Fibroblast of lung (primary cell): Measurements from ENCODE around the gene ARHGEF4. TPM values are rescaled to one million over a fixed set of nuclear protein-coding genes. Genes with fewer than 3 reads are reported as not detected.

ENCODE experiments used
- DNase-seq, 2 donors: peaks; one replicate each; pipeline versions ENCODE4 v3.0.0 to v3.0.0-alpha.2; 2010; ENCODE audit warnings: low read depth in 2 of 2
- H2AFZ ChIP-seq: 2 replicates; pipeline ENCODE4 v1.5.1; 2012; ENCODE audit warnings: low read length, control low read depth, inconsistent platforms
- H3K27ac ChIP-seq: 2 replicates; pipeline ENCODE4 v1.5.1; 2011; ENCODE audit warnings: low read length, control low read depth; ENCODE audit not compliant: insufficient read depth
- H3K27me3 ChIP-seq: 2 replicates; pipeline ENCODE4 v1.5.1; 2011; ENCODE audit warnings: mild to moderate bottlenecking, low read length; ENCODE audit not compliant: control insufficient read depth, insufficient read depth
- H3K36me3 ChIP-seq: 2 replicates; pipeline ENCODE4 v1.5.1; 2011; ENCODE audit warnings: low read length; ENCODE audit not compliant: control insufficient read depth, insufficient read depth
- H3K4me1 ChIP-seq: 2 replicates; pipeline ENCODE4 v1.5.1; 2011; ENCODE audit warnings: low read length; ENCODE audit not compliant: control insufficient read depth, insufficient read depth; ENCODE audit errors: extremely low read depth
- H3K4me2 ChIP-seq: 2 replicates; pipeline ENCODE4 v1.5.1; 2011; ENCODE audit warnings: low read length, control low read depth; ENCODE audit not compliant: insufficient read depth; ENCODE audit errors: extremely low read depth
- H3K4me3 ChIP-seq, 4 experiments: fragments of 200-600 bp in 1 of 4; sonication (generic) in 1 of 4; replicated peaks in 1 of 4; 2 replicates each; pipeline ENCODE4 v1.5.1; 2011 to 2016; ENCODE audit warnings: low read length in 4 of 4, low read depth in 3 of 4, mild to moderate bottlenecking in 3 of 4, control low read depth in 2 of 4, inconsistent platforms in 1 of 4, mixed read lengths in 1 of 4; ENCODE audit not compliant: insufficient read depth in 1 of 4; ENCODE audit errors: control extremely low read depth in 1 of 4
- H3K79me2 ChIP-seq: 2 replicates; pipeline ENCODE4 v1.5.1; 2012; ENCODE audit warnings: mild to moderate bottlenecking, low read length, inconsistent platforms; ENCODE audit not compliant: control insufficient read depth, insufficient read depth
- H3K9ac ChIP-seq: 2 replicates; pipeline ENCODE4 v1.5.1; 2011; ENCODE audit warnings: mild to moderate bottlenecking, low read length, control low read depth; ENCODE audit not compliant: insufficient read depth
- H3K9me3 ChIP-seq: 2 replicates; pipeline ENCODE4 v1.5.1; 2012; ENCODE audit warnings: low read depth, low read length; ENCODE audit not compliant: control insufficient read depth, insufficient read depth
- H4K20me1 ChIP-seq: 2 replicates; pipeline ENCODE4 v1.5.1; 2011; ENCODE audit warnings: low read length; ENCODE audit not compliant: control insufficient read depth, insufficient read depth; ENCODE audit errors: extremely low read depth
- EZH2 ChIP-seq: IDR thresholded peaks from 2 replicates; pipeline ENCODE4 v1.5.1; 2012; ENCODE audit warnings: low read length, control low read depth, mild to moderate bottlenecking; ENCODE audit errors: missing control alignments
- polyA plus RNA-seq, 2 donors: library from polyadenylated mRNA; depleted of rRNA in 1 of 2; stranded (reverse) in 1 of 2; unstranded in 1 of 2; fragments of >200 nt; gene quantifications; 2 replicates each; pipeline ENCODE4 v1.2.1, GENCODE V29; 2011 to 2012; ENCODE audit warnings: missing spikeins in 1 of 2
- total RNA-seq: library from RNA; depleted of rRNA; stranded (reverse); fragments of >200 nt; gene quantifications from 2 replicates; pipeline ENCODE4 v1.2.1, GENCODE V29; 2014
- TF ChIP-seq, protein P1 (sequence below), 2 donors: IDR thresholded peaks in 1 of 2; conservative IDR thresholded peaks in 1 of 2; 1 replicate in 1 of 2; 2 replicates in 1 of 2; pipeline ENCODE4 v1.5.1; 2011 to 2012; ENCODE audit warnings: low read length in 2 of 2, control low read depth in 1 of 2, inconsistent platforms in 1 of 2, low read depth in 1 of 2, mild to moderate bottlenecking in 1 of 2

Gene ARHGEF4
- total and polyA plus RNA-seq, 2 donors (not counting 1 experiment from before 2014, with no cell fraction given), result 0.05 to 0.83 TPM

- DNase-seq, result no peak
- Histone ChIP-seq H3K4me3 (no peak overlapping the region), H4K20me1 (no peaks in the 10 kb centered on the region), H3K4me1 (no peaks in the 10 kb centered on the region), H3K4me2 (no peak overlapping the region), H3K79me2 (no peaks in the 10 kb centered on the region), H2AFZ (no peak overlapping the region), H3K27ac (no peak overlapping the region), H3K9me3 (no peaks in the 10 kb centered on the region), H3K27me3 (no peaks in the 10 kb centered on the region), H3K36me3 (no peaks in the 10 kb centered on the region), H3K9ac (no peak overlapping the region)
- TF ChIP-seq, protein P1, sequence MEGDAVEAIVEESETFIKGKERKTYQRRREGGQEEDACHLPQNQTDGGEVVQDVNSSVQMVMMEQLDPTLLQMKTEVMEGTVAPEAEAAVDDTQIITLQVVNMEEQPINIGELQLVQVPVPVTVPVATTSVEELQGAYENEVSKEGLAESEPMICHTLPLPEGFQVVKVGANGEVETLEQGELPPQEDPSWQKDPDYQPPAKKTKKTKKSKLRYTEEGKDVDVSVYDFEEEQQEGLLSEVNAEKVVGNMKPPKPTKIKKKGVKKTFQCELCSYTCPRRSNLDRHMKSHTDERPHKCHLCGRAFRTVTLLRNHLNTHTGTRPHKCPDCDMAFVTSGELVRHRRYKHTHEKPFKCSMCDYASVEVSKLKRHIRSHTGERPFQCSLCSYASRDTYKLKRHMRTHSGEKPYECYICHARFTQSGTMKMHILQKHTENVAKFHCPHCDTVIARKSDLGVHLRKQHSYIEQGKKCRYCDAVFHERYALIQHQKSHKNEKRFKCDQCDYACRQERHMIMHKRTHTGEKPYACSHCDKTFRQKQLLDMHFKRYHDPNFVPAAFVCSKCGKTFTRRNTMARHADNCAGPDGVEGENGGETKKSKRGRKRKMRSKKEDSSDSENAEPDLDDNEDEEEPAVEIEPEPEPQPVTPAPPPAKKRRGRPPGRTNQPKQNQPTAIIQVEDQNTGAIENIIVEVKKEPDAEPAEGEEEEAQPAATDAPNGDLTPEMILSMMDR (conservative IDR thresholded peaks at IDR 0.05 in 1 of 2, IDR thresholded peaks at IDR 0.05 in 1 of 2; ENCODE audit: low read depth in 1 of 2, low read length in 2 of 2), result no peak
- TF ChIP-seq EZH2, result no peak
Observed at GRCh38 chr2:130871843-130872740, 35.4 kb downstream of the ARHGEF4 start.

DNA sequence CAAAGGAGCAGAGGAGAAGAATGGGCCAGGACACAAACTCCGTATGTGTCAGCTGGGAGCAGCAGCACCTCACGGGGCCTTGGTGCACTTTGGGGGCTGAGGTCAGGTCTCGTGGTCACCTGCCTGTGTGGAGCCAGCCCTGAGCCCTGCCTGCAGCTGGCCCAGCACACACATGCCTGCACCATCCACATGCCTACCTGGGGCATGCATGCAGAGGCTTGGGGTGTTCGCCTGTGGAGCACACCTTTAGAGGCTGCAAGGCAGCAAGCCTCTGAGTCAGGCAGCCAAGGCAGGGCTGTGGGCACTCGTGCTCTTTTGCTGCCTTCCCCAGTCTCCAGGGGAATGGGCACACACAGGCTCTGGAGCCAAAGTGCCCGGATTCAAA is 36.0 kb downstream of the ARHGEF4 start:
- Histone ChIP-seq H3K4me2 (no peak overlapping the region), H3K27ac (no peak overlapping the region), H3K79me2 (no peaks in the 10 kb centered on the region), H3K4me3 (no peak overlapping the region), H3K36me3 (no peaks in the 10 kb centered on the region), H3K9me3 (no peaks in the 10 kb centered on the region), H3K9ac (no peak overlapping the region), H3K27me3 (no peaks in the 10 kb centered on the region), H2AFZ (no peak overlapping the region), H4K20me1 (no peaks in the 10 kb centered on the region), H3K4me1 (no peaks in the 10 kb centered on the region)
- TF ChIP-seq, protein P1 (conservative IDR thresholded peaks at IDR 0.05 in 1 of 2, IDR thresholded peaks at IDR 0.05 in 1 of 2; ENCODE audit: low read depth in 1 of 2, low read length in 2 of 2), result no peak
- TF ChIP-seq EZH2, result no peak
- DNase-seq, result no peak

- Histone ChIP-seq H3K9ac (no peak overlapping the region), H3K4me3 (no peak overlapping the region), H3K27me3 (no peaks in the 10 kb centered on the region), H4K20me1 (no peaks in the 10 kb centered on the region), H3K36me3 (no peaks in the 10 kb centered on the region), H3K4me2 (no peak overlapping the region), H2AFZ (no peak overlapping the region), H3K9me3 (no peaks in the 10 kb centered on the region), H3K27ac (no peak overlapping the region), H3K79me2 (no peaks in the 10 kb centered on the region), H3K4me1 (no peaks in the 10 kb centered on the region)
- peak; percentile 41 to 70 for DNase-seq
- no peak for TF ChIP-seq EZH2
- TF ChIP-seq, protein P1 (conservative IDR thresholded peaks at IDR 0.05 in 1 of 2, IDR thresholded peaks at IDR 0.05 in 1 of 2; ENCODE audit: low read depth in 1 of 2, low read length in 2 of 2), result peak; percentile 76 to 81
Observed at GRCh38 chr2:130873700-130874346, 37.1 kb downstream of the ARHGEF4 start.
